ENCODE data around the gene UHRF2.

DNA sequence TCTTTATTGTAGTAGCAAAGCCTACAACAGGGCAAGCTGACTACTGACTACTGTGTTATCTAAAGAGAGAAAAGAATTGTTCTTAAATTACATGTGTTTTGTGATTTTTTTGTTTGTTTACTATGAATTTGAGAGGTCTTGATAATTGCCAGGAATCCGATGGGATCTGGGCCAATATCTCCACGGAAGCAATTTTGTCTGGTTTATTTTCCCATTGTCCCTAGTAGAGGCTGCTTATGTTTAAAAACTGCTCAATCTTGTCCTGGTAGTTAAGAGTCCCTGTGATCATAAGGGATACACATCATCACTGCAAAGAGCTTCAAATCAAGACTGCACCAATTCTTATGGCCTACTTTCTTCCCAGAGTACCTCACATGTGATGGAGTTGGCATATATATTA lies 138.1 kb downstream of the UHRF2 start:
- TF ChIP-seq, protein P1, sequence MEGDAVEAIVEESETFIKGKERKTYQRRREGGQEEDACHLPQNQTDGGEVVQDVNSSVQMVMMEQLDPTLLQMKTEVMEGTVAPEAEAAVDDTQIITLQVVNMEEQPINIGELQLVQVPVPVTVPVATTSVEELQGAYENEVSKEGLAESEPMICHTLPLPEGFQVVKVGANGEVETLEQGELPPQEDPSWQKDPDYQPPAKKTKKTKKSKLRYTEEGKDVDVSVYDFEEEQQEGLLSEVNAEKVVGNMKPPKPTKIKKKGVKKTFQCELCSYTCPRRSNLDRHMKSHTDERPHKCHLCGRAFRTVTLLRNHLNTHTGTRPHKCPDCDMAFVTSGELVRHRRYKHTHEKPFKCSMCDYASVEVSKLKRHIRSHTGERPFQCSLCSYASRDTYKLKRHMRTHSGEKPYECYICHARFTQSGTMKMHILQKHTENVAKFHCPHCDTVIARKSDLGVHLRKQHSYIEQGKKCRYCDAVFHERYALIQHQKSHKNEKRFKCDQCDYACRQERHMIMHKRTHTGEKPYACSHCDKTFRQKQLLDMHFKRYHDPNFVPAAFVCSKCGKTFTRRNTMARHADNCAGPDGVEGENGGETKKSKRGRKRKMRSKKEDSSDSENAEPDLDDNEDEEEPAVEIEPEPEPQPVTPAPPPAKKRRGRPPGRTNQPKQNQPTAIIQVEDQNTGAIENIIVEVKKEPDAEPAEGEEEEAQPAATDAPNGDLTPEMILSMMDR (IDR thresholded peaks at IDR 0.05): no peak
- no peak for TF ChIP-seq POLR2A (IDR thresholded peaks at IDR 0.05)
- no peak for TF ChIP-seq POLR2AphosphoS5 (IDR thresholded peaks at IDR 0.05)

Data from upper lobe of left lung (tissue), 4 donors.